Breast epithelium (tissue), 3 donors: Measurements from ENCODE around the gene HEBP1.

Experiments used
- CTCF ChIP-seq, 3 donors: fragments of 450-650 bp; IDR thresholded peaks; one replicate each; pipeline ENCODE4 v1.5.1; 2016 to 2017; ENCODE audit warnings: antibody characterized with exemption in 3 of 3, mild to moderate bottlenecking in 3 of 3, moderate library complexity in 3 of 3
- POLR2A ChIP-seq: fragments of 450-650 bp; IDR thresholded peaks from one replicate; pipeline ENCODE4 v1.6.1; 2016; ENCODE audit warnings: antibody characterized with exemption, mild to moderate bottlenecking, moderate library complexity
- POLR2AphosphoS5 ChIP-seq, 3 donors: sonication (generic); formaldehyde crosslinking; IDR thresholded peaks; one replicate each; pipeline ENCODE4 v1.6.1; 2017; ENCODE audit warnings: antibody characterized with exemption in 3 of 3

- no peak for TF ChIP-seq CTCF (IDR thresholded peaks at IDR 0.05)
- no peak for TF ChIP-seq POLR2AphosphoS5 (IDR thresholded peaks at IDR 0.05)
- no peak for TF ChIP-seq POLR2A
Measured at GRCh38 chr12:13028825-13029570, 28.9 kb upstream of the HEBP1 start.
